PFSK-1 (cell line): ENCODE measurements around the gene MEI1.

ENCODE experiments used
- POLR2AphosphoS5 ChIP-seq: IDR thresholded peaks from 2 replicates; pipeline ENCODE4 v1.6.1; 2012; ENCODE audit warnings: low read depth, mild to moderate bottlenecking, control low read depth, low read length, moderate library complexity
- SIN3A ChIP-seq: IDR thresholded peaks from 2 replicates; pipeline ENCODE4 v1.6.1; 2012; ENCODE audit warnings: mild to moderate bottlenecking, low read length, moderate library complexity, borderline replicate concordance; ENCODE audit not compliant: insufficient read depth
- TAF1 ChIP-seq: IDR thresholded peaks from 2 replicates; pipeline ENCODE4 v1.6.1; 2012; ENCODE audit warnings: low read length, control low read depth, borderline replicate concordance; ENCODE audit not compliant: insufficient read depth
- TF ChIP-seq, protein P1 (sequence below), 2 experiments: IDR thresholded peaks; 2 replicates each; pipeline versions ENCODE4 v1.6.1 to v1.8.0; 2011 to 2012; ENCODE audit warnings: low read depth in 2 of 2, low read length in 2 of 2, control low read depth in 1 of 2, inconsistent platforms in 1 of 2, mild to moderate bottlenecking in 1 of 2, moderate library complexity in 1 of 2; ENCODE audit not compliant: insufficient read depth in 1 of 2

DNA sequence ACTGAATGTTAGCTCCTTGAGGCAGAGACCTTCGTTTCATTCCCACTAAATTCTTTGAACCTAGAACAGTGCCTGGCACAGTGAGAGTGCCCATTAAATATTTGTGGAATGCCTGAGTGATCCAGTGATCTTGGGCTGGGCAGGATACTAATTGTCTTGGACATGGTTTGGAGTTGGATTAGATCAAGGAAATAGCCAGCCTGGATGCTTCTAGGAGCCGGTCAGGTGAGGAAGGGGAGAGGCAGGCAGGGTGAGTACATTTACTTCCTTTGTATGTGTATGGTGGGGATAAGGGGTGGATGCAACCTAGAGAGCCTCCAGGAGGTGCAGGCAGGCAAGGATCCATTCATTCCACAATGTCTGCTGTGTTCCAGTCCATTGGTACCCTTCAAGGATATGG, 137.2 kb downstream of the MEI1 start:
- TF ChIP-seq TAF1 (no peak), SIN3A (no peak), POLR2AphosphoS5 (no peak)
- TF ChIP-seq, protein P1, sequence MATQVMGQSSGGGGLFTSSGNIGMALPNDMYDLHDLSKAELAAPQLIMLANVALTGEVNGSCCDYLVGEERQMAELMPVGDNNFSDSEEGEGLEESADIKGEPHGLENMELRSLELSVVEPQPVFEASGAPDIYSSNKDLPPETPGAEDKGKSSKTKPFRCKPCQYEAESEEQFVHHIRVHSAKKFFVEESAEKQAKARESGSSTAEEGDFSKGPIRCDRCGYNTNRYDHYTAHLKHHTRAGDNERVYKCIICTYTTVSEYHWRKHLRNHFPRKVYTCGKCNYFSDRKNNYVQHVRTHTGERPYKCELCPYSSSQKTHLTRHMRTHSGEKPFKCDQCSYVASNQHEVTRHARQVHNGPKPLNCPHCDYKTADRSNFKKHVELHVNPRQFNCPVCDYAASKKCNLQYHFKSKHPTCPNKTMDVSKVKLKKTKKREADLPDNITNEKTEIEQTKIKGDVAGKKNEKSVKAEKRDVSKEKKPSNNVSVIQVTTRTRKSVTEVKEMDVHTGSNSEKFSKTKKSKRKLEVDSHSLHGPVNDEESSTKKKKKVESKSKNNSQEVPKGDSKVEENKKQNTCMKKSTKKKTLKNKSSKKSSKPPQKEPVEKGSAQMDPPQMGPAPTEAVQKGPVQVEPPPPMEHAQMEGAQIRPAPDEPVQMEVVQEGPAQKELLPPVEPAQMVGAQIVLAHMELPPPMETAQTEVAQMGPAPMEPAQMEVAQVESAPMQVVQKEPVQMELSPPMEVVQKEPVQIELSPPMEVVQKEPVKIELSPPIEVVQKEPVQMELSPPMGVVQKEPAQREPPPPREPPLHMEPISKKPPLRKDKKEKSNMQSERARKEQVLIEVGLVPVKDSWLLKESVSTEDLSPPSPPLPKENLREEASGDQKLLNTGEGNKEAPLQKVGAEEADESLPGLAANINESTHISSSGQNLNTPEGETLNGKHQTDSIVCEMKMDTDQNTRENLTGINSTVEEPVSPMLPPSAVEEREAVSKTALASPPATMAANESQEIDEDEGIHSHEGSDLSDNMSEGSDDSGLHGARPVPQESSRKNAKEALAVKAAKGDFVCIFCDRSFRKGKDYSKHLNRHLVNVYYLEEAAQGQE (IDR thresholded peaks at IDR 0.05; ENCODE audit: insufficient read depth in 1 of 2, low read depth in 2 of 2, low read length in 2 of 2): no peak
